ENCODE measurements around the gene DEFB118.
"Not testable (repeated sequence)": the region's sequence is repeated elsewhere in the genome, so short reads cannot be mapped to it uniquely, and the experiment has no call there.

The DEFB118 gene

GRCh38 chr20:31368301-31368700 lies at the start of gene DEFB118:
DEFB118 (plus strand) TSS chr20:31368601; CDS start chr20:31368651, 50 bp downstream.
- DNase-seq (ENCODE audit: low read depth in 2 of 3, low spot score in 2 of 3), result no peak

- DNase-seq (ENCODE audit: low read depth in 2 of 3, low spot score in 2 of 3), result no peak
Observed at GRCh38 chr20:31322504-31322903, 45.9 kb upstream of the DEFB118 start.

GRCh38 chr20:31330893-31331292 lies 37.5 kb upstream of the DEFB118 start:
- DNase-seq (ENCODE audit: low read depth in 2 of 3, low spot score in 2 of 3), result no peak

- no peak for DNase-seq (ENCODE audit: low read depth in 2 of 3, low spot score in 2 of 3)
Observed at GRCh38 chr20:31341470-31341869, 26.9 kb upstream of the DEFB118 start.

GRCh38 chr20:31355981-31356380 lies 12.4 kb upstream of the DEFB118 start:
- no peak for DNase-seq (ENCODE audit: low read depth in 2 of 3, low spot score in 2 of 3)

- no peak for DNase-seq (ENCODE audit: low read depth in 2 of 3, low spot score in 2 of 3)
Observed at GRCh38 chr20:31363295-31363694, 5.1 kb upstream of the DEFB118 start.

GRCh38 chr20:31364272-31364671 lies 4.1 kb upstream of the DEFB118 start:
- DNase-seq (ENCODE audit: low read depth in 2 of 3, low spot score in 2 of 3), result not testable (repeated sequence)

- DNase-seq (ENCODE audit: low read depth in 2 of 3, low spot score in 2 of 3), result no peak
Observed at GRCh38 chr20:31374346-31374745, 5.9 kb downstream of the DEFB118 start.

GRCh38 chr20:31390490-31390889 lies 22.1 kb downstream of the DEFB118 start, which contains the start of gene DEFB119:
DEFB119 (minus strand) TSS chr20:31390590; CDS start chr20:31390483, 107 bp downstream.
- DNase-seq (ENCODE audit: low read depth in 2 of 3, low spot score in 2 of 3), result no peak

GRCh38 chr20:31392836-31393235 lies 24.4 kb downstream of the DEFB118 start:
- DNase-seq (ENCODE audit: low read depth in 2 of 3, low spot score in 2 of 3), result no peak

GRCh38 chr20:31394900-31395299 lies 26.5 kb downstream of the DEFB118 start:
- DNase-seq (ENCODE audit: low read depth in 2 of 3, low spot score in 2 of 3), result no peak

GRCh38 chr20:31403886-31404285 lies 35.5 kb downstream of the DEFB118 start:
- no peak for DNase-seq (ENCODE audit: low read depth in 2 of 3, low spot score in 2 of 3)

- no peak for DNase-seq (ENCODE audit: low read depth in 2 of 3, low spot score in 2 of 3)
Observed at GRCh38 chr20:31406115-31406514, 37.7 kb downstream of the DEFB118 start, which contains the start of gene DEFB121. DEFB121 (minus strand) TSS chr20:31406215; CDS start chr20:31406152, 63 bp downstream.

GRCh38 chr20:31410011-31410410 lies 41.6 kb downstream of the DEFB118 start:
- DNase-seq (ENCODE audit: low read depth in 2 of 3, low spot score in 2 of 3), result no peak

- DNase-seq (ENCODE audit: low read depth in 2 of 3, low spot score in 2 of 3), result no peak
Observed at GRCh38 chr20:31414381-31414780, 46.0 kb downstream of the DEFB118 start.

- DNase-seq (ENCODE audit: low read depth in 2 of 3, low spot score in 2 of 3), result no peak
Observed at GRCh38 chr20:31415653-31416052, 47.3 kb downstream of the DEFB118 start.

GRCh38 chr20:31418307-31418706 lies 49.9 kb downstream of the DEFB118 start:
- DNase-seq (ENCODE audit: low read depth in 2 of 3, low spot score in 2 of 3), result no peak
